HEK293 (cell line): Measurements from ENCODE around the gene ATAD1.
"Not testable (repeated sequence)": the region's sequence is repeated elsewhere in the genome, so short reads cannot be mapped to it uniquely, and the experiment has no call there.

Experiments used
- CTCF ChIP-seq: fragments of 450-650 bp; formaldehyde crosslinking; IDR thresholded peaks from 2 replicates; pipeline ENCODE4 v1.5.1; 2016; ENCODE audit warnings: missing biosample characterization, missing genetic modification characterization
- GFI1B ChIP-seq: fragments of 450-650 bp; formaldehyde crosslinking; IDR thresholded peaks from 2 replicates; pipeline ENCODE4 v1.5.1; 2016; ENCODE audit warnings: missing biosample characterization, missing genetic modification characterization
- HOXA7 ChIP-seq: sonication (generic); formaldehyde crosslinking; IDR thresholded peaks from 2 replicates; pipeline ENCODE4 v1.8.1; 2022; ENCODE audit warnings: missing genetic modification reagents, borderline replicate concordance
- PRDM6 ChIP-seq: fragments of 450-650 bp; formaldehyde crosslinking; IDR thresholded peaks from 2 replicates; pipeline ENCODE4 v1.5.1; 2017; ENCODE audit warnings: missing biosample characterization, missing genetic modification characterization
- ZBTB7A ChIP-seq: fragments of 450-650 bp; formaldehyde crosslinking; IDR thresholded peaks from 2 replicates; pipeline ENCODE4 v1.5.1; 2016; ENCODE audit warnings: low read depth, missing biosample characterization, missing genetic modification characterization
- ZFP41 ChIP-seq: fragments of 450-650 bp; formaldehyde crosslinking; IDR thresholded peaks from 2 replicates; pipeline ENCODE4 v1.5.1; 2016; ENCODE audit warnings: missing biosample characterization, missing genetic modification characterization, borderline replicate concordance
- ZNF19 ChIP-seq: fragments of 450-650 bp; formaldehyde crosslinking; IDR thresholded peaks from 2 replicates; pipeline ENCODE4; 2016; ENCODE audit warnings: missing biosample characterization, missing genetic modification characterization, low read depth
- ZNF416 ChIP-seq: fragments of 450-650 bp; formaldehyde crosslinking; IDR thresholded peaks from 2 replicates; pipeline ENCODE4 v1.5.1; 2016; ENCODE audit warnings: missing biosample characterization, missing genetic modification characterization
- ZNF449 ChIP-seq: fragments of 450-650 bp; formaldehyde crosslinking; IDR thresholded peaks from 2 replicates; pipeline ENCODE4 v1.5.1; 2017; ENCODE audit warnings: missing biosample characterization, mild to moderate bottlenecking, missing genetic modification characterization, moderate library complexity
- ZNF654 ChIP-seq: fragments of 450-650 bp; formaldehyde crosslinking; IDR thresholded peaks from 2 replicates; pipeline ENCODE4 v1.5.1; 2016; ENCODE audit warnings: low read depth, missing biosample characterization, missing genetic modification characterization
- ZNF707 ChIP-seq: fragments of 450-650 bp; formaldehyde crosslinking; IDR thresholded peaks from 2 replicates; pipeline ENCODE4 v1.5.1; 2016; ENCODE audit warnings: missing biosample characterization, missing genetic modification characterization
- ZSCAN18 ChIP-seq: fragments of 450-650 bp; formaldehyde crosslinking; IDR thresholded peaks from 2 replicates; pipeline ENCODE4 v1.5.1; 2016; ENCODE audit warnings: missing biosample characterization, missing genetic modification characterization

GRCh38 chr10:87748244-87748643, 69.8 kb downstream of the ATAD1 start:
- not testable (repeated sequence) for TF ChIP-seq ZBTB7A (tag by site-specific recombination); CTCF; ZNF707; ZNF654 (tag by site-specific recombination); ZNF19 (tag by site-specific recombination); HOXA7 (CRISPR knock-in tag); PRDM6 (tag by site-specific recombination); ZNF449 (tag by site-specific recombination); ZNF416; GFI1B (tag by site-specific recombination); ZFP41 (tag by site-specific recombination); ZSCAN18 (tag by site-specific recombination)
